Measurements from ENCODE around the gene USP5. TPM values are rescaled to one million over a fixed set of nuclear protein-coding genes. Genes with fewer than 3 reads are reported as not detected.

USP5 gene
- total RNA-seq, 1 donor from 2014 or later, result 36.6 TPM

GRCh38 chr12:6823182-6824084 is 28.5 kb upstream of the USP5 start:
- no peak for DNase-seq (ENCODE audit: extremely low spot score in 2 of 2)
- Histone ChIP-seq H3K27me3 (no peaks in the 10 kb centered on the region), H3K9me3 (no peaks in the 10 kb centered on the region), H3K4me3 (no peak overlapping the region), H3K27ac (no peak overlapping the region), H3K36me3 (no peaks in the 10 kb centered on the region), H3K4me1 (peaks cover 48% of the 10 kb centered on the region)
- intact Hi-C loops (cut with DNase I), result no loop called here
- TF ChIP-seq POLR2A (IDR thresholded peaks at IDR 0.05) (no peak), CTCF (IDR thresholded peaks at IDR 0.05) (no peak), POLR2AphosphoS5 (IDR thresholded peaks at IDR 0.05; ENCODE audit: insufficient read depth in 1 of 2, low read depth in 1 of 2) (no peak)

DNA sequence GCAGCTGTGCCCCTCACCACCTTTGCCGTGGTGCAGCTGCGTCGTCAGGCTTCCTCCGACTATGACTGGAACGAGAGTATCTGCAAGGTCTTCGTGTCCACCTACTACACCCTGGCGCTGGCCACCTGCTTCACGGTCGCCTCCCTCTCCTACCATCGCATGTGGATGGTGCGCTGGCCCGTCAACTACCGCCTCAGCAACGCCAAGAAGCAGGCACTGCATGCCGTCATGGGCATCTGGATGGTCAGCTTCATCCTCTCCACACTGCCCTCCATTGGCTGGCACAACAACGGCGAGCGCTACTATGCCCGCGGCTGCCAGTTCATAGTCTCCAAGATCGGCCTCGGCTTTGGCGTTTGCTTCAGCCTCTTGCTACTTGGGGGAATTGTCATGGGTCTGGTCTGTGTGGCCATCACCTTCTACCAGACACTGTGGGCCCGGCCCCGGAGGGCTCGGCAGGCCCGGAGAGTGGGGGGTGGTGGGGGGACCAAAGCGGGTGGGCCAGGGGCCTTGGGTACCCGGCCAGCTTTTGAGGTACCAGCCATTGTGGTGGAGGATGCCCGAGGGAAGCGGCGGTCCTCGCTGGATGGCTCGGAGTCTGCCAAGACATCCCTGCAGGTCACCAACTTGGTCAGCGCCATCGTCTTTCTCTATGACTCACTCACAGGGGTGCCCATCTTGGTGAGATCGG is 27.7 kb upstream of the USP5 start:
- intact Hi-C loops (cut with DNase I), result no loop called here
- H3K4me1 ChIP-seq, result peaks cover 52% of the 10 kb centered on the region
- no peaks in the 10 kb centered on the region for H3K27me3 ChIP-seq

GRCh38 chr12:6824901-6825381 is 27.0 kb upstream of the USP5 start:
- TF ChIP-seq POLR2A (IDR thresholded peaks at IDR 0.05), result no peak
- no peak for TF ChIP-seq POLR2AphosphoS5 (IDR thresholded peaks at IDR 0.05; ENCODE audit: insufficient read depth in 1 of 2, low read depth in 1 of 2)
- no peak for TF ChIP-seq CTCF (IDR thresholded peaks at IDR 0.05)
- no peaks in the 10 kb centered on the region for H3K9me3 ChIP-seq
- H3K4me1 ChIP-seq, result peaks cover 59% of the 10 kb centered on the region
- H3K27ac ChIP-seq, result no peak overlapping the region
- intact Hi-C loops (cut with DNase I), result loop anchor here (5.0 kb wide), 3 partner anchors 58 to 208 kb away; partner anchors contain the start of genes MLF2 and PTMS
- no peaks in the 10 kb centered on the region for H3K27me3 ChIP-seq
- H3K36me3 ChIP-seq, result no peaks in the 10 kb centered on the region
- DNase-seq (ENCODE audit: extremely low spot score in 2 of 2), result no peak
- peak overlapping the region; percentile 12 to 19 for H3K4me3 ChIP-seq

More for the DNA sequence above, 27.7 kb upstream of the USP5 start:
- Histone ChIP-seq H3K27ac (no peak overlapping the region), H3K36me3 (no peaks in the 10 kb centered on the region), H3K4me3 (no peak overlapping the region), H3K9me3 (no peaks in the 10 kb centered on the region)
- TF ChIP-seq CTCF (IDR thresholded peaks at IDR 0.05) (no peak), POLR2A (IDR thresholded peaks at IDR 0.05) (no peak), POLR2AphosphoS5 (IDR thresholded peaks at IDR 0.05; ENCODE audit: insufficient read depth in 1 of 2, low read depth in 1 of 2) (no peak)
- no peak for DNase-seq (ENCODE audit: extremely low spot score in 2 of 2)

DNA sequence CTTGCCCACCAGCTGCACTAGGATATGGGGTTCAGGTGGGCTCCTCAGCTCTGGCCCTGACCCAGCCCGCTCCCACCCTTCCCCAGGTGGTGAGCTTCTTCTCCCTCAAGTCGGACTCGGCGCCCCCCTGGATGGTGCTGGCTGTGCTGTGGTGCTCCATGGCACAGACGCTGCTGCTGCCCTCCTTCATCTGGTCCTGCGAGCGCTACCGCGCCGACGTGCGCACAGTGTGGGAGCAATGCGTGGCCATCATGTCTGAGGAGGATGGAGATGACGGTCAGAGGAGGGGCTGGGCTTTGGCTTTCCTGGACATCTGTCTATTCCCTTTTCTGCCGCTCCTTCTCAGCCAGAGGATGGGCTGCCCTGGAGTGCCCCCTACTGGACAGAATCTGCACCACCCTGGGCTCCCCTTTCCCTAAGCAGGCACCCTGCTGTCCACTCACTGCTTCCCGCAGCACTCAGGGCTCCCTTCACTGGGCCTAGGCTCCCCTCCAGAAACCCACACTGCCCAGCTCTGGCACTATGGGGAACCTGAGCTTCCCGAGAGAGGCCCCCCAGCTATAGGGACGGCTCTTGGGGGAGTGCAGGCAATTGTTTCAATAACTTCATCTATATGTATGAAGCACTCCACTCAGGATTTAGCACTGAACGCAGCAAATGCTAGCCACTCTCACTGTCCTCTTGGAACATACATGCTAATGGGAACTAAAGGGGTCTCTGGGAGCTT is 26.4 kb upstream of the USP5 start:
- no peaks in the 10 kb centered on the region for H3K9me3 ChIP-seq
- peak overlapping the region; percentile 20 for H3K27ac ChIP-seq
- H3K27me3 ChIP-seq, result no peaks in the 10 kb centered on the region
- DNase-seq (ENCODE audit: extremely low spot score in 2 of 2), result no peak
- TF ChIP-seq CTCF (IDR thresholded peaks at IDR 0.05) (peak; percentile 77 to 87 (median 82)), POLR2A (IDR thresholded peaks at IDR 0.05) (no peak), POLR2AphosphoS5 (IDR thresholded peaks at IDR 0.05; ENCODE audit: insufficient read depth in 1 of 2, low read depth in 1 of 2) (peak; percentile 46 to 65)
- intact Hi-C loops (cut with DNase I), result loop anchor here (2.0 to 5.0 kb wide), 4 partner anchors 47 to 208 kb away; partner anchors contain the start of genes MLF2 and PTMS
- H3K4me3 ChIP-seq, result peak overlapping the region; percentile 12 to 19
- no peaks in the 10 kb centered on the region for H3K36me3 ChIP-seq
- H3K4me1 ChIP-seq, result peaks cover 62% of the 10 kb centered on the region

Data from vagina (tissue), 2 donors.